Measurements from ENCODE around the gene YIPF5.

DNA sequence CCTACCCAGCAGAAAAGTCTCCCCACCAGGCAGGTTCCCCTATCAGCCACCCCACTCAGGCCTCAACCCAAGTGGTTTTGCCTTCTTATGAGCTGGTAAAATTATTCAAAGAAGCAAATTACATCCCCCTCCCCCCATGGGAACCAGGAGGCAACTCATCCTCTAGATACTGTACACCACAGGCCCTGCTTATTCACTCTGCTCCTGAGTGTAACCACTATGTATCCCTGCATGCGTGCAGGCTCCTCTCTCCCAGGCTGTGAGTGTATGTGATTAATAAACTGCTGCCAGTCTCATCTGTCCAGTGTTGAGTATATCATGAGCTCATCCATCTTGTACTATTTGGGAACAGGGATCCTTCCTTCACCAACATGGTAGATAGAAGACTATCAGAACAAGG, 8.8 kb upstream of the YIPF5 start:
- TF ChIP-seq, protein P1, sequence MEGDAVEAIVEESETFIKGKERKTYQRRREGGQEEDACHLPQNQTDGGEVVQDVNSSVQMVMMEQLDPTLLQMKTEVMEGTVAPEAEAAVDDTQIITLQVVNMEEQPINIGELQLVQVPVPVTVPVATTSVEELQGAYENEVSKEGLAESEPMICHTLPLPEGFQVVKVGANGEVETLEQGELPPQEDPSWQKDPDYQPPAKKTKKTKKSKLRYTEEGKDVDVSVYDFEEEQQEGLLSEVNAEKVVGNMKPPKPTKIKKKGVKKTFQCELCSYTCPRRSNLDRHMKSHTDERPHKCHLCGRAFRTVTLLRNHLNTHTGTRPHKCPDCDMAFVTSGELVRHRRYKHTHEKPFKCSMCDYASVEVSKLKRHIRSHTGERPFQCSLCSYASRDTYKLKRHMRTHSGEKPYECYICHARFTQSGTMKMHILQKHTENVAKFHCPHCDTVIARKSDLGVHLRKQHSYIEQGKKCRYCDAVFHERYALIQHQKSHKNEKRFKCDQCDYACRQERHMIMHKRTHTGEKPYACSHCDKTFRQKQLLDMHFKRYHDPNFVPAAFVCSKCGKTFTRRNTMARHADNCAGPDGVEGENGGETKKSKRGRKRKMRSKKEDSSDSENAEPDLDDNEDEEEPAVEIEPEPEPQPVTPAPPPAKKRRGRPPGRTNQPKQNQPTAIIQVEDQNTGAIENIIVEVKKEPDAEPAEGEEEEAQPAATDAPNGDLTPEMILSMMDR (IDR thresholded peaks at IDR 0.05), result no peak
- no peak for TF ChIP-seq EP300 (IDR thresholded peaks at IDR 0.05)

Data from esophagus muscularis mucosa (tissue), 3 donors.